HG03196 (cell line): Measurements from ENCODE around the gene C1QTNF4.
A peak's percentile ranks its signal among the peaks of the same experiment; 100 is the strongest.
"Not testable (repeated sequence)": the region's sequence is repeated elsewhere in the genome, so short reads cannot be mapped to it uniquely, and the experiment has no call there.

ENCODE experiments used
- ATAC-seq: cut with Tn5 transposase; IDR thresholded peaks from one replicate; pipeline ENCODE4 v1.9.1; 2021; ENCODE audit not compliant: unreplicated experiment

C1QTNF4 gene

GRCh38 chr11:47593934-47594855 lies at the start of gene C1QTNF4:
TSS of gene C1QTNF4 (minus strand) at chr11:47594411. CDS start at chr11:47590810, 3,601 bp downstream.
- ATAC-seq: no peak

GRCh38 chr11:47642099-47642855 lies 48.1 kb upstream of the C1QTNF4 start, which contains the start of gene MTCH2:
TSS of gene MTCH2 (minus strand) at chr11:47642559. CDS start at chr11:47642465, 94 bp downstream.
- ATAC-seq: peak; percentile 88

- ATAC-seq: no peak
Measured at GRCh38 chr11:47641600-47642098, 47.4 kb upstream of the C1QTNF4 start.

- not testable (repeated sequence) for ATAC-seq
Measured at GRCh38 chr11:47640506-47640905, 46.3 kb upstream of the C1QTNF4 start.

- not testable (repeated sequence) for ATAC-seq
Measured at GRCh38 chr11:47636331-47636730, 42.1 kb upstream of the C1QTNF4 start.

- no peak for ATAC-seq
Measured at GRCh38 chr11:47631473-47631872, 37.3 kb upstream of the C1QTNF4 start.

GRCh38 chr11:47628026-47628425 lies 33.8 kb upstream of the C1QTNF4 start:
- ATAC-seq: no peak

- ATAC-seq: no peak
Measured at GRCh38 chr11:47626234-47626633, 32.0 kb upstream of the C1QTNF4 start.

GRCh38 chr11:47620836-47621378 lies 26.7 kb upstream of the C1QTNF4 start:
- ATAC-seq: no peak

- no peak for ATAC-seq
Measured at GRCh38 chr11:47617417-47617809, 23.2 kb upstream of the C1QTNF4 start.

GRCh38 chr11:47616726-47617416 lies 22.7 kb upstream of the C1QTNF4 start:
- ATAC-seq: no peak

- no peak for ATAC-seq
Measured at GRCh38 chr11:47615249-47615648, 21.0 kb upstream of the C1QTNF4 start.

- ATAC-seq: peak; percentile 76
Measured at GRCh38 chr11:47611348-47611794, 17.2 kb upstream of the C1QTNF4 start.

- no peak for ATAC-seq
Measured at GRCh38 chr11:47609675-47610074, 15.5 kb upstream of the C1QTNF4 start.

- ATAC-seq: no peak
Measured at GRCh38 chr11:47607380-47607779, 13.2 kb upstream of the C1QTNF4 start.

- ATAC-seq: no peak
Measured at GRCh38 chr11:47606731-47607130, 12.5 kb upstream of the C1QTNF4 start.

- no peak for ATAC-seq
Measured at GRCh38 chr11:47605921-47606320, 11.7 kb upstream of the C1QTNF4 start.

- ATAC-seq: no peak
Measured at GRCh38 chr11:47603295-47603694, 9.1 kb upstream of the C1QTNF4 start.

- no peak for ATAC-seq
Measured at GRCh38 chr11:47599902-47600301, 5.7 kb upstream of the C1QTNF4 start.

GRCh38 chr11:47595967-47596366 lies 1.8 kb upstream of the C1QTNF4 start:
- no peak for ATAC-seq

GRCh38 chr11:47595029-47595428 lies 818 bp upstream of the C1QTNF4 start:
- ATAC-seq: no peak
